Islet of Langerhans (tissue), 1 donor: ENCODE results near the gene STK32B.

Source experiments
- FAIRE-seq: peaks from one replicate; lab custom pipeline; 2011; peaks lifted over from hg19 to GRCh38; lab: Jason Lieb, UNC

The STK32B gene

DNA sequence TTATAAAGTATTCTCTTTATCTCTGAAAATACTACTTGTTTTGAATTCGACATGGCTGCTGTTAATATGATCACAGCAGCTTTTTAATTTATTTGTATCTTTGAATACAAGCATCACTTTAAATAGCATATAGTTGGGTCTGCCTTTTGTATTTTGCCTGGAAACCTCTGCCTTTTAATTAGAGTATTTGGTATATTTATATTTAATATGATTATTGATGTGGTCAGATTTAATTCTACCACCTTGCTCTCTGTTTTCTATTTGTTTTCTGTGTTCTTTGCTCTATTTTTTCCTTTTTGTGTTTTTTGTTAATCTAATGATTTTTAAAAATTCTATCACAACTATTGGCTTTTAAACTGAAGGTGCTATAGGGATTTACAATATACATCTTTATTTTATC, 21.7 kb downstream of the STK32B start:
- no peak for FAIRE-seq

DNA sequence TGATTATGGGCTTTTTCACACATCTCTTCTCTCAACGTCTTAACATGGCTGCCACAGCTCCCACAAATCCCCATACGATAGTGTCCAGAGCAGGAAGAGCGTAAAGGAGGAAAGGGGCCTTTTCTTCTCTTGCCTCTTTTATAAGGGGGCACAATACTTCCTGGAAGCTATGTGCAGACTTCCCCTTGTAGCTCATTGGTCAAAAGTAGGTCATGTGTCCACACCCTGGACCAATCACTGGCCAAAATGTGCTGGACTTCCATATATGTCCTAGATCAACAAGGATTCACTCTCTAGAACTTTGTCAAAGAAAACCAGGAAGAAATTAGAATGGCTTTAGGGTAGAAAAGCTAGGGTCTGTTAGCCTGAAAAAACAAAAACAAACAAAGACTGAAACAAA, 26.7 kb downstream of the STK32B start:
- no peak for FAIRE-seq

DNA sequence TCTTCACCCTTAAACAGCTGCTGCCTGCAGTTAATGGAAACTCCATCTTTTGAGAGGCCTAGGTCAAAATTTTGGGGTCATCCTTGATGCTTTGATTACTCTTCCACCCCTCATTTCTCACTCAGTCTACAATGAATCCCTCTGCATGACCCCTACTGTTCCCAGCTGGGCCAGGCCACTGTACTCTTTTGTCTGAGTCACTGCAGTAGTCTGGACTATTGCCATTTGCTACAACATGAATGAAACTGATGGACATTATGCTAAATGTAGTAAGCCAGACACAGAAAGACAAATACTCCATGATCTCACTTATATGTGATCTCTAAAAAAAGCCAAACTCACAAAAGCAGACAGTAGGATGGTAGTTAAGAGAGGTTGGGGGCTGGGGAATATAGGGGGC, 28.3 kb downstream of the STK32B start:
- FAIRE-seq: no peak

DNA sequence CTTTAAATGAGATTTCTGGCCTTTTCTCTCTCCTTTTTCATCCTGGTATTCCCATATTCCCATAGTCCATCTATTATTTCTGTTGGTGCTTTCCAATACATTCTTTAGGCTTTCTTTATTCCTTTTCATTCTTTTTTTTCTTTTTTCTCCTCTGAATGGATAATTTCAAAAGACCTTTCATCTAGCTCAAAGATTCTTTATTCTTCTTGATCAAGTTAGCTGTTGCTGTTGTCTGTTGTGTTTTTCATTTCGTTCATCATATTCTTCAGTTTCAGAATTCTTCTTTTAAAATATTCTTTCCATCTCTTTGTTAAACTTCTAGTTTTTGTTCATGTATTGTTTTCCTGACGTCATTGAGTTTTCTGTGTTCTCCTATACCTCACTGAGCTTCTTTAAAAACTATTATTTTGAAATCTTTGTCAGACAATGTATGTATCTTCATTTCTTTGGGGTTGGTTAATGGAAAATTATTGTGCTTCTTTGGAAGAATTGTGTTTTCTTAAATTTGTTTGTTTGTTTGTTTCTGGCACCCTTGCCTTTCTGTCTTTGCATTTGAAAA, 30.2 kb downstream of the STK32B start:
- no peak for FAIRE-seq

DNA sequence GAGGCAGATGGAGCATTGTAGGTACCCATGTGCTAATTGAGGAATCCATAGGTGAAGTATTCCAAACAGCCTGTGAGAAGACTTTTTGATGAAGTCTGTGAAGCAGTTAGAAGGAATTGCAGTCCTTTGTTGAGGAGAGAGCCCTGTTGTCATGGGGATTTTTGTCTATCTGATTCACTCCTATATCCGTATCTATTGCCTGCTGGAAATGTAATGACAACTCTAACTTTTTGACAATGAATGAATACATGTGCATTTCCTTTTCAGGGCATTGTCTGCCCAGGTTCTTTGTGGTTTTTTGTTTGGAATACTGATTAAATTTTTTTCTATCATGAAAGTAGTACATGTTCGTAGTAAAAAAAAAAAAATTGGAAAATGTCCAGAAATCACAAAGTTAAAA, 31.1 kb downstream of the STK32B start:
- no peak for FAIRE-seq

DNA sequence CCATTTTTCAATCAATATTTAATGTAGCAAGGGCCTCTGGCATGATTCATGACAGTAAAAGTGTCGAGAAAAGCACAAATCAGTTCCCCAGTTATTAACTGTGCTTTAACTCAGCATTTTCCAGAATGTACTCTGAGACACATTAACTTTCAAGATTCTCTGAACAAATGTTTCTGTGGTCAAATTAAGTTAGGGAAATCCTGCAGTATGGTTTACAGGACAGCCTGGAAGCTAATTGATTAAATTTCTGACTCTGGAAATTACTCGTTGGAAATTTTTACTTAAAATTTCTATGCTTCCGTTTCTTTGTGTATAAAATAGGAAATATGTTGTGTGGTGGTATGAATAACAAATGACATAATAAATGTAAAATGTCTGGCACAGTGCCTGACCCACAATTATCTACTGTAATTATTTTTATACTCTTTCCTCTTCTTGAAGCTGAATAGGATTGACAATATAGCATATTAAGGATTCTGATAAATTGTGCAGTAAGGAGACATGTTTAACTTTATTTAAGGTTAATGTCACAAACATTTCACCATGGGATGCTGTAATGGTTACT, 33.7 kb downstream of the STK32B start:
- FAIRE-seq: peak; percentile 17

DNA sequence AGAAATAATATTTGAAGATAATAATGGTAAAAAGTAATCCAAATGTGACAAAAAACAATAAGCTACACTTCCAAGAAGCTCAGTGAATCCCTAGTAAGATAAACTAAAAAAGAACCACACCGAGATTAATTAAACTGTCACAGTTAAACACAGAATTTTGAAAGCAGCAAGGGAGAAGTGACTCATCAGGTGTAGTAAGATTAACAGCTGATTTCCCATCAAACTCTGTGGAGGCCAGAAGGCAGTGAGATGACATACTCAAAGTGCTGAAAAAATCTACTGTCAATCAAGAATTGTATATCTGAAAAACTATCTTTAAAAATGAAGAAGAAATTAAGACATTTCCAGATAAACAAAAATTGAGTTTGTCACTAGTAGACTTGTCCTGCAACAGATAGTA, 35.3 kb downstream of the STK32B start:
- no peak for FAIRE-seq

DNA sequence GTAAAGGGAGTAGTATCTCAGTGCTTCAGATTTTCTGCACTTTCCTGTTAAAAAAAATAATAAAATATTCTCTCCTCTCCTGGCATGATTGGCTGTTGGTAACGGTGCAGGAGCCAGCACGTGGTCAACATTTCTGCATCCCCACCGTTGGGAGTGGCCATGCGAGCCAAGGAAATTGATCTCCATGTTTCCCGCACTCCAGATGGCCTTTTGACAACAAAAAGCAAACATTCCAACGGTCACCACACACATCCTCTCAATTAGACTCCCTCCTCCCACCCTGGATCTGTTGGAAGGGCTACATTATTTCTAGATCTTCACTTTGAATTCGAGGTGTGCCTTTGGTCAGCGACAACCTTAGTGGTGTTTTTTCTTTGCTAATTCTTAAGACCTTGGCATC, 45.0 kb downstream of the STK32B start:
- FAIRE-seq: no peak

DNA sequence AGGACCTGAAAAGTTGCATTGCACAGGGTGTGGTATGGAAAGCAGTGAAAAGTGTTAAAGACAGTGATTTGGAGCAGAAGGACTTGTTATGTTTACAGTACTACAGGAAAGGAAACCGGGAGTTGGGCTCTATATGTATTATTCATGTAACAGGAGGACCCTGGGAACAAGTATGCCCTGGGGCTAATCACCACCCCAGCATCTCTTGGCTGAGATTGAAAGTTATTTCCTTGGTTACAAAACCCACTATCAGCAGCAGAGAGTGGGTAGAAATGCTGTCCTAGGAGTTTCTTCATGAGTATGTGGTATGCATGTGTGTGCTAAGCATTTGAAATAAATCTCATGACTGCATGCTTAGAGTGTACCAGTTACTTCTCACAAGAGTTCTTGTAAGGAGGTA, 46.9 kb downstream of the STK32B start:
- no peak for FAIRE-seq

DNA sequence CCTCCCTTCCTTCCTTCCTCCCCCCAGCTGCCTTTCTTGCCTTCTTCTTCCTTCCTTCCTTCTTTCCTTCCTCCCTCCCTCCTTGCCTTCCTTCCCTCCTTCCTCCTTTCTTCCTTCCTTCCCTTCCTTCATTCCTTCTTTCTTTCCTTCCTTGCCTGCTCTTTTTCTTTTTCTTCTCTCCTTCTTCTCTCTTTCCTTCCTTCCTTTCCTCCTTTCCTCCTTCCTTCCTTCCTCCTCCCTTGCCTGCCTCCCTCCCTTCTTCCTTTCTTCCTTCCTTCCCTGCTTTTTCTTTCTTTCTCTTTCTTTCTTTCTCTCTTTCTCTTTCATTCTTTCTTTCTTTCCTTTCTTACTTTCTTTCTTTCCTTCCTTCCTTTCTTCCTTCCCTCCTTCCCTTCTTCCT, 49.1 kb downstream of the STK32B start:
- FAIRE-seq: no peak

DNA sequence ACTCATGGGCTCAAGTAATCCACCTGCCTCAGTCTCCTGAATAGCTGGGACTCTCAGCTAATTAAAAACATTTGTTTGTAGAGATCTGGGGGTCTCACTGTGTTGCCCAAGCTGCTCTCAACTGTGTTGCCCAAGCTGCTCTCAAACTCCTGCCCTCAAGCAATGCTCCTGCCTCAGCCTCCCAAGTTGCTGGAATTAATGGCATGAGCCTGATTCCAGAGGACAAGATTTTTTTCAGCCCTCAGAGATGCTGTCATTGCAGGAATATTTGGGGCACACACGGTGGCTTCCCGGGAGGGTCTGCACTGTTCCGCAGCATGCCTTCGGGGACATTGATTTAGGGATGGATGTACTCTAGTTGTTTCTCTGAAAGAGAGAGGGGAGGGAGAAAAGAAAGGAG, 49.7 kb downstream of the STK32B start:
- FAIRE-seq: no peak

DNA sequence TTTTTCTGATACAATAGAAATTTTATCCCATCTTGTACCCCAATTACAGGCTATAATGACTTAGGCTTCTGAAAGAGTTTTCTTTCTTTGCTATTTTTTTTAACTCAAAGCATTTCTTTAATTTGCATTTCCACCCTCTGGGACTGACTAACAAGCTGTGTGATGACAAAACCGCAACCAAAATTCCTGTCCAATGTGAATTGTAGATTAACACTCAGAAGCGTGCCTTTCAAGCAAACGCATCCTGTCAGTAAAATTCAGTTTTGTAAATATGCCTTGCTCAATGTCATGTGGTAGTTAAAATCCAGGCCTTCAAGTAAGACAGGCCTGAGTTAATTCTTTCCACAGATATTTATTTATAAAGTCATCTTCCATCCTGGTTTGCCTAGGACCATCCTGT, 50.3 kb downstream of the STK32B start:
- no peak for FAIRE-seq

DNA sequence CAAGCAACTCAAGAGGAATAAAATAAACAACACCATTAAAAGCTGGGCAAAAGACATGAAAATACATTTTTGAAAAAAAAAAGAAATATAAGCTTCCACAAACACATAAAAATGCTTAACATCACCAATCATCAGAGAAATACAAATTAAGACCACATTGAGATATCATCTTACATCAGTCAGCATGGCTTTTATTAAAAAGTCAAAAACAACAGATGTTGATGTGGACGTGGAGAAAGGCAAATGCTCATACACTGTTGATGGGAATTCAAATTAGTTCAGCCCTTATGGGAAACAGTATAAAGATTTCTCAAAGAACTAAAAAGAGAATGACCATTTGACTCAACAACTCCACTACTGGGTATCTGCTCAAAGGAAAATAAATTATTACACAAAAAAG, 59.6 kb downstream of the STK32B start:
- FAIRE-seq: no peak

DNA sequence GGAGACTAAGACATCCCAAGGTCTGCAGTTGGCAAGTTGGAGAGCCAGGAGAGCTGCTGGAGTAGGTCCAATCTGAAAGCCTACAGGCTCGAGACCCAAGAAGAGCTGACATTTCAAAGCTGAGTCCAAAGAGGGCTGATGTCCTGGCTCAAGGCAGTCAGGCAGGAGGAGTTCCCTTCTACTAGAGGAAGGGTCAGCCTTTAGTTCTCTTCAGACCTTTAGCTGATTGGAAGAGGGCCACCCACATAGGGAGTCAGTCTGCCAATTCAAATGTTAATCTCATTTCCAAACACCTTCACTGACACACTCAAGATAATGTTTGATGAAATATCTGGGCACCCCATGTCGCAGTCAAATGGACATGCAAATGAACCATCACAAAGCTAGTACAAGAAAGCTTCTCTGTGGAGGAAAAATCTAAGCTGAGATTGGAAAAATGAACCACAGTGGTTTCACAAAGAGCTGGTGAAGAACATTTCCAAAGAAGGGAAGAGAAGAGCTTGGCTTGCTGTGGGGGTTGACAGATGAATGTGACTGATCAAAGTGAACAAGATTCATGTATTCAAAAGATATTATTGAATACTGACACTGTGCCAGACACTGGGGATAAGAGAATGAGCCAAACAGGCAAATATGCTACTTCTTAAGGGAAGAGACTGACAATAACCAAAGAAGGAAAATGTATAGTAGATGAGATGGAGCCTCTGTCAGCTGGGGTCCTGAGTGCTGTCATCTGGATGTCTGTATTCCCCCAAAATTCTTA, 61.2 kb downstream of the STK32B start:
- no peak for FAIRE-seq

DNA sequence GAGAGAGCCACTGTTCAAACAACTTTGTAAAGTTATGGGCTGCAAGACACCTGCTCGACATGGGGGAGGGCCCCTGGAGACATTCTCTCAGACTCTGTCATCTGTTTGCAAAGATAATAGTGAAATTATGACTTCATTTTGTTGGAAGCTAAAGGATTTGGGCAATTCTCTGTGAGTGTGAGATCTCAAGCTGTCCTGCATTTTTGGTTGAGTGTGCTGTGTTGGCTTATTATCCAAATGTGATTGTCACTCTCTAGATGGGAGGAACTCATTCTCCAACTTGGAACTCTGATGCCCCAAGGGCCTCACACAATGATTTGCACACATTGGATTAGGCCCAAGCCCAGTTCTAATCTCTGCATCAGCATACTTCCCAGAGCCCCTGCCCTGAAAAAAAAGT, 63.7 kb downstream of the STK32B start:
- no peak for FAIRE-seq

DNA sequence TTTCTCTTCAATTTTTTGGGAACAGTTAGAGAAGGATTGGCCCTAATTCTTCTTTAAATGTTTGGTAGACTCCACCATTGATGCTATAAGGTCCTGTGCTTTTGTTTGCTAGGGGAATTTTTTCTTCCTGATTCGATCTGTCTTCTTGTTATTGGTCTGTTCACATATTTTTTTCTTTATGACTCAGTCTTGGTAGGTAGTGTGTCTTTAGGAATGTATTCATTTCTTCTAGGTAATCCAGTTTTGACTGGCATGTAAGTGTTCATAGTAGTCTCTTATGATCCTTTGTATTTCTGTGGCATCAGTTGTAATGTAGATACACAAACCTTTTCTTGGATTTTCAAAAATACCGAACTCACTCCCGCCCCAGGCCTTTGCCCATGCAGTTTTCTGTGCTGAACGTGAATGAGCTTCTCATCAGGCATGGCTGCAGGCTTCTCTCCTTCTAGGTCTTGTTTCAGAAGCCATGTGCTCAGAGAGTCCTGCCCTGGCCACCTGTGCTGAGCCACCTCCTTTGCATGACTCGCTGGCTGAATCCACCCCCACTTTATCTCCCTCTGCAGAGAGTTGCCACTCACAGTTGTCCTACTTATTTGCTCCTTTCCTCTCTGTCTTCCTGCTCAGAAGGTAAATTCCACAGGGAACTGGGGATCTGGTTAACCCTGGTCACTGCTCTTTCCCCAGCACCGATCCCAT, 67.0 kb downstream of the STK32B start:
- no peak for FAIRE-seq

DNA sequence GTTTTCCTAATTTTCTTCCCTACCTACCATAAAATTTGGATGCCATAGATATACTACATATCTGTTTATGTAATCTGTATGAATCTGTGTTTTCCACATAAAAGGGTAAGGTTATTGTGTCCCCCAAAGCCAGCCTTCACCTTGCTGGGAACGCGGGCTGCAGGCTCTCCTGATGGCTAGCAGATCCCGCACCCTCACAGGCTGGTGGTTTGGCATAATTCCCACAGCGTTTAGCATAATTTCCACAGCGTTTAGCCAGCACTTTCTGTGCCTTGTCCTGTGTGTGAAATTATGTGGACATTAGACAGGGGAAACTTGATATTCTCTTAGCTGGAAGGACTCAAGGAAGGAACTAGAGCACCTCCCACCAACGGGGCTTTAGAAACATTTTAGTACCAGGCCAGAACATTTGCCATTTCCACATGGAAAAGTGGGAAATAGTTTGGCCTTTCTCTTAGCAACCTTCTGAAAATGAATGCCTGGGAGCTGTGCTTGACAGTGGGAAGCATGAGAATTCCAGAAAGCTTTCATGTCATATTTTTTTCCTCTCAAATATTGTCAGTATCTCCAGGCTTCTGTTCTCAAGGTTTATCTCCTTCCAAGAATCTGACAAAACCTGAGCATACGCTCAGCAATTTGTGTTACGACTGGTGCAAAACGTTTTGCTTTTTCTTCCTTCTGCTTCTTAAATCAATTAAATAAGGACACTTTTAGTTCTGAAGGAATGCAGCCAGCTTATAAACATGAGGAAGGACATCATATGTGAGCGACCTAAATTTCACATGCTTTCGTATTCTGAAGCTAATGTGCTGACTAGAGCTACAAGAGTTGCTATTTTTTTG, 67.9 kb downstream of the STK32B start:
- no peak for FAIRE-seq

DNA sequence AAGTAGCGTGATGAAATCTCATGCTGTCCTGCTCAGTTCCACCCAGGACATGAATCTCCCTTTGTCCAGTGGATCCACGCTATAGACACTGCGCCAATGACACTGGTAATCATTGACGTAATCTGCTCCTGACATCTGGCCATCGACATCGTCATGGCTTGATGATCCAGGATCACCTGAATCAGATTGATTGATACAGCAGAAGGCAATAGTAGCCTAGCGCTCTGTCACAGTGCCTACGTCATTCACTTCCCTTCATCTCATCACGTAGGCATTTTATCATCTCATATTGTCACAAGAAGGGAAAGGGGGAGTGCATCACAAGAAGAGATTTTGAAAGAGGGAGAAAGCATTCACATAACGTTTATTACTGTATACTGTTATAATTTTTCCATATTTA, 68.8 kb downstream of the STK32B start:
- FAIRE-seq: no peak

DNA sequence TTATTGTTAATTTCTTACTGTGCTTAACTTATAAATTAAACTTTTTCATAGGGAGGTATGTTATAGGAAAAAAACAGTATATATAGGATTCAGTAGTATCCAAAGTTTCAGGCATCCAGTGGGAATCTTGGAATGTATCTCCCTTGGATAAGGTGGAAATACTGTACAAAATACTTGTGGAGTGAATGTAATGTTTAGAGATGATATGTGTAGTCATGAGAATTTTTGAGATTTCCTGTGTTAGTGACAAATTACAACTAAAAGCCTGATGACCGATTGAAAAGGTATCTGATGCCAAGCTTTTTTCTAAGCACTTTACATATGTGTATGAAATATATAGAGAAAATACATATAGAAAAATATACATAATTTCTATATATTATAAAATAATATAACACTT, 69.2 kb downstream of the STK32B start:
- no peak for FAIRE-seq

DNA sequence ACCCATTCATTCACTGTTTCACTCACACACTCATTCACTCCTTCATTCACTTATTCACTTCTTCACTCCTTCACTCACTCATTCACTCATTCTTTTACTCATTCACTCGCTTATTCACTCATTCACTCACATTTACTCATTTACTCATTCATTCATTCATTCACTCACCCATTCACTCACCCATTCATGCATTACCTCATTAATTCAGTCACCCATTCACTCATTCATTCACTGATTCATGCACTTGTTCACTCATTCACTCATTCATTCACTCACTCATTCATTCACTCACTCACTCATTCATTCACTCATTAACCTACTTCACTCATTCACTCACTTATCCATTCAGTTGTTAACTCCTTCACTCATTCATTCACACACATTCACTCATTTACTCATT, 70.8 kb downstream of the STK32B start:
- FAIRE-seq: no peak

DNA sequence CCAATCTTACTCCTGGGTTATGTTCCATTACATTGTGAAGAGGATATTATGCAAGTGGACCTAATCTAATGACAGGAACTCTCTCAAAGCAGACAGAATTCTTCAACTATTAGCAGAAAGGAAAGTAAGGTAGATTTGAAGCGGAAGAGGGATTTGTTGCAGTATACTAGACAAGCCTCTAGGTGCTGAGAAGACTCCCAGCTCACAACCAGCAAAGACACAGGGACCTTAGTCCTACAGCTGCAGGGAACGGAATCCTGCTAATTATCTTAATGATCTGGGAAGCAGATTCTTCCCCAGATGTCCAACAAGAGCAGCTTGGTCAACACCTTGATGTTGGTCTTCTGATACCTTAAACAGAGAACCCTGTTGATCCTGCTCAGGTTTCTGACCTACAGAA, 73.6 kb downstream of the STK32B start:
- FAIRE-seq: no peak

DNA sequence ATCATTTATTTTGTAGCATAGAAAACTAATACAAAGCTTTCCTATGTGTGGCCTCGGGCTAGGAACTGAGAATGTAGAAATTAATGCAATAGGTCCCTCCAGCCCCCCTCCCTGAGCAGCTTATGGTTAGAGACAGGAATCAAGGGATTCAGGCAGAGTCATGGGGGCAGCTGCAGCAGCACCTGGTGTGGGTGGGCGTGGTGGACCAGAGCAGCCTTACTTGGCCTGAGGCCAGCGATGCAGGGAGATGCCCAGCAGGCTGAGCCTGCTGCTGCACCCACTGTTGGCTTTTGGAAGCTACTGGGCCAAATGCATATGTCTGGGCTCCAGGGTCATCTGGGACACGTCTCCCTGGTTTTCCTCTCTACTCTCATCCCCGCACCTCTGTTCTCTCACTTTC, 74.0 kb downstream of the STK32B start:
- no peak for FAIRE-seq

DNA sequence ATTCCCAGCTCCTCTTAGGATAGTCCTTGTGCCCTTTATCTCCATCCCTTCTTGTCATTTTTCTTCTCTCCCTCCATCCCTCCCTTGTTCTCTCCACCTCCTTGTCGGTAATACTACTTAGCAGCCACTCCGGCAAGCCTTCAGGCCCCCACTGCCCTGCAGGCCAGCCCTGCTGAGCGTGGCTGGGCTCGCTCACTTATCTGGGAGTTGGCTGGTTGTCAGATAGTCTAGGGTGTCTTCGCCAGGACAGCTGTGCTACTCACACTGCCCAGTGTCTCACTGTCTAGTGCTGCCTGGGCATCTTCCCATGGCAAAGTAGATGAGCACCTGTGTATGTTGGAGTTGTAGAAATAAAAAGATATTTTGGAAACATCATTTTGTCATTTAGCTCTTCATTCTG, 75.0 kb downstream of the STK32B start:
- FAIRE-seq: no peak
